DMS114 treated with DMSO at 0.1 percent for 48 hours (cell line): ENCODE measurements around the gene PLCG2.

Experiments
- DNase-seq: peaks from one replicate; lab custom pipeline; 2025; ENCODE audit not compliant: unreplicated experiment; lab: John Stamatoyannopoulos, UW

PLCG2 gene

GRCh38 chr16:81905277-81905676, 126.2 kb downstream of the PLCG2 start:
- no peak for DNase-seq

GRCh38 chr16:81907681-81908080, 128.6 kb downstream of the PLCG2 start:
- DNase-seq = no peak

GRCh38 chr16:81908466-81909262, 129.6 kb downstream of the PLCG2 start:
- DNase-seq = no peak

GRCh38 chr16:81910366-81910885, 131.3 kb downstream of the PLCG2 start:
- no peak for DNase-seq

GRCh38 chr16:81912395-81912794, 133.3 kb downstream of the PLCG2 start:
- no peak for DNase-seq

GRCh38 chr16:81913222-81913621, 134.1 kb downstream of the PLCG2 start:
- no peak for DNase-seq

- no peak for DNase-seq
Measured at GRCh38 chr16:81917375-81917774, 138.3 kb downstream of the PLCG2 start.

GRCh38 chr16:81918927-81919326, 139.8 kb downstream of the PLCG2 start:
- no peak for DNase-seq

GRCh38 chr16:81920498-81920897, 141.4 kb downstream of the PLCG2 start:
- DNase-seq = no peak

- DNase-seq = no peak
Measured at GRCh38 chr16:81921085-81921814, 142.2 kb downstream of the PLCG2 start.

- DNase-seq = no peak
Measured at GRCh38 chr16:81921843-81922584, 142.9 kb downstream of the PLCG2 start.

GRCh38 chr16:81923296-81923695, 144.2 kb downstream of the PLCG2 start:
- DNase-seq = no peak

GRCh38 chr16:81925016-81925415, 145.9 kb downstream of the PLCG2 start:
- no peak for DNase-seq

GRCh38 chr16:81926036-81926435, 146.9 kb downstream of the PLCG2 start:
- no peak for DNase-seq

GRCh38 chr16:81927561-81928185, 148.6 kb downstream of the PLCG2 start:
- no peak for DNase-seq

- DNase-seq = no peak
Measured at GRCh38 chr16:81928271-81928918, 149.3 kb downstream of the PLCG2 start.

- no peak for DNase-seq
Measured at GRCh38 chr16:81928975-81929374, 149.9 kb downstream of the PLCG2 start.

- no peak for DNase-seq
Measured at GRCh38 chr16:81929841-81930240, 150.8 kb downstream of the PLCG2 start.

- DNase-seq = no peak
Measured at GRCh38 chr16:81931927-81932326, 152.8 kb downstream of the PLCG2 start.

- DNase-seq = no peak
Measured at GRCh38 chr16:81932668-81933067, 153.6 kb downstream of the PLCG2 start.

GRCh38 chr16:81933361-81933760, 154.3 kb downstream of the PLCG2 start:
- no peak for DNase-seq
